ENCODE measurements around the gene MDFIC. TPM values are rescaled to one million over a fixed set of nuclear protein-coding genes. Genes with fewer than 3 reads are reported as not detected.

Gene MDFIC
- total RNA-seq, 1 donor from 2014 or later, result 10.1 TPM

DNA sequence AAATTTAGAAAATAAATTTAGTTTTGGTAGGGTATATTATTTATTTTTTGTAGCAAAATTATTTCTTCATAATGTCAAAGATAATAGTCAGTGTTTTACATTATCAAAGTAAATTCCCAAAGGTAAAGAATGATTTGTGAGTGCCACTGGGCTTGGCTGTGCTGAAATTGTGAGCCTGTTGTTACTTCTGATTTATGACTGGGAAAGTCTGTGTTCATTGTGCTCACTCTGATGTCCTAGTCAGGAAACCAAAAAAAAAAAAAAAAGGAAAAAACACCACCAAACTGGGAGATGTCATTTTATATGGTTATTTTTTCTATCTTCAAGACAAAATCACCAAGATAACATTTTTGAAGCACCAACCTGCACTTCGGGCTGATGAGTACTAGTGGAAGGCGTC, 44.3 kb downstream of the MDFIC start:
- no peak for DNase-seq (ENCODE audit: low read depth, low spot score)
- Mint-ChIP-seq H3K4me1 (no peaks in the 10 kb centered on the region), H3K9me3 (peaks cover 11% of the 10 kb centered on the region), H3K27ac (ENCODE audit: unreplicated experiment) (no peak overlapping the region), H3K36me3 (ENCODE audit: low read depth) (peaks cover 5% of the 10 kb centered on the region), H3K4me3 (no peak overlapping the region), H3K27me3 (ENCODE audit: low read depth) (no peaks in the 10 kb centered on the region)
- no peak for TF ChIP-seq CTCF (conservative IDR thresholded peaks at IDR 0.05)

- TF ChIP-seq CTCF (conservative IDR thresholded peaks at IDR 0.05), result no peak
- Mint-ChIP-seq H3K4me3 (no peak overlapping the region), H3K36me3 (ENCODE audit: low read depth) (peaks cover 5% of the 10 kb centered on the region), H3K27me3 (ENCODE audit: low read depth) (no peaks in the 10 kb centered on the region), H3K4me1 (no peaks in the 10 kb centered on the region), H3K9me3 (peaks cover 11% of the 10 kb centered on the region), H3K27ac (ENCODE audit: unreplicated experiment) (no peak overlapping the region)
- no peak for DNase-seq (ENCODE audit: low read depth, low spot score)
These were observed 47.2 kb downstream of the MDFIC start for GRCh38 chr7:114969096-114969495.

GRCh38 chr7:114970308-114970707, 48.4 kb downstream of the MDFIC start:
- H3K27me3 Mint-ChIP-seq (ENCODE audit: low read depth), result no peaks in the 10 kb centered on the region

GRCh38 chr7:114970732-114971131, 48.8 kb downstream of the MDFIC start:
- Mint-ChIP-seq H3K4me3 (no peak overlapping the region), H3K4me1 (peaks cover 5% of the 10 kb centered on the region), H3K9me3 (peaks cover 6% of the 10 kb centered on the region), H3K36me3 (ENCODE audit: low read depth) (no peaks in the 10 kb centered on the region), H3K27ac (ENCODE audit: unreplicated experiment) (no peak overlapping the region), H3K27me3 (ENCODE audit: low read depth) (no peaks in the 10 kb centered on the region)
- TF ChIP-seq CTCF (conservative IDR thresholded peaks at IDR 0.05), result no peak
- DNase-seq (ENCODE audit: low read depth, low spot score), result no peak

More at GRCh38 chr7:114970308-114970707, 48.4 kb downstream of the MDFIC start:
- peaks cover 1% of the 10 kb centered on the region for H3K36me3 Mint-ChIP-seq (ENCODE audit: low read depth)
- H3K9me3 Mint-ChIP-seq, result peaks cover 6% of the 10 kb centered on the region
- DNase-seq (ENCODE audit: low read depth, low spot score), result no peak
- no peak for TF ChIP-seq CTCF (conservative IDR thresholded peaks at IDR 0.05)
- peaks cover 4% of the 10 kb centered on the region for H3K4me1 Mint-ChIP-seq
- no peak overlapping the region for H3K4me3 Mint-ChIP-seq
- no peak overlapping the region for H3K27ac Mint-ChIP-seq (ENCODE audit: unreplicated experiment)

DNA sequence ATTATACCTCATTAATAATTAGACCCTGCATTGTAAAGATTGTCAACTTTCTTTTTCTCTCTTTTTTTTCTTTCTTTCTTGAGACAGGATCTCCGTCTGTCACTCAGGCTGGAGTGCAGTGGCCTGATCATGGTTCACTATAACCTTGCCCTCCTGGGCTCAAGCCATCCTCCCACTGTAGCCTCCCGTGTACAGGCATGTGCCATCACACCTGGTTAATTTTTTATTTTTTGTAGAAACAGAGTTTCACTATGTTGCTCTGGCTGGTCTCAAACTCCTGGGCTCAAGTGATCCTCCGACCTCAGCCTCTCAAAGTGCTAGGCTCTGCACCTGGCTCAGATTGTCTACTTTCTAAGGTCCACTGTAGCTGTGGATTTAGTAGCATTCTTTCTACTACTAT, 50.7 kb downstream of the MDFIC start:
- no peaks in the 10 kb centered on the region for H3K36me3 Mint-ChIP-seq (ENCODE audit: low read depth)
- no peaks in the 10 kb centered on the region for H3K27me3 Mint-ChIP-seq (ENCODE audit: low read depth)
- H3K4me3 Mint-ChIP-seq, result no peak overlapping the region

More for the DNA sequence above, 50.7 kb downstream of the MDFIC start:
- no peak overlapping the region for H3K27ac Mint-ChIP-seq (ENCODE audit: unreplicated experiment)
- peaks cover 5% of the 10 kb centered on the region for H3K4me1 Mint-ChIP-seq
- peaks cover 3% of the 10 kb centered on the region for H3K9me3 Mint-ChIP-seq
- no peak for TF ChIP-seq CTCF (conservative IDR thresholded peaks at IDR 0.05)
- no peak for DNase-seq (ENCODE audit: low read depth, low spot score)
